GM21390 (cell line): ENCODE data around the gene FRMD1.

Experiments used
- ATAC-seq: cut with Tn5 transposase; IDR thresholded peaks from one replicate; pipeline ENCODE4 v1.9.1; 2021; ENCODE audit not compliant: unreplicated experiment

Gene FRMD1

GRCh38 chr6:168111911-168112310, 32.9 kb upstream of the FRMD1 start:
- no peak for ATAC-seq

- ATAC-seq, result no peak
These were observed 31.4 kb upstream of the FRMD1 start for GRCh38 chr6:168110437-168110836.

GRCh38 chr6:168109171-168109570, 30.2 kb upstream of the FRMD1 start:
- ATAC-seq, result no peak

- ATAC-seq, result no peak
These were observed 28.4 kb upstream of the FRMD1 start for GRCh38 chr6:168107191-168107983.

GRCh38 chr6:168106633-168107005, 27.6 kb upstream of the FRMD1 start:
- ATAC-seq, result no peak

- no peak for ATAC-seq
These were observed 27.0 kb upstream of the FRMD1 start for GRCh38 chr6:168105813-168106632.

- no peak for ATAC-seq
These were observed 25.6 kb upstream of the FRMD1 start for GRCh38 chr6:168104636-168105035.

GRCh38 chr6:168103050-168103830, 24.2 kb upstream of the FRMD1 start:
- ATAC-seq, result no peak

GRCh38 chr6:168102315-168102985, 23.4 kb upstream of the FRMD1 start:
- no peak for ATAC-seq

- no peak for ATAC-seq
These were observed 22.7 kb upstream of the FRMD1 start for GRCh38 chr6:168101590-168102314.

GRCh38 chr6:168100803-168101589, 22.0 kb upstream of the FRMD1 start:
- no peak for ATAC-seq

GRCh38 chr6:168100011-168100802, 21.2 kb upstream of the FRMD1 start:
- ATAC-seq, result no peak

GRCh38 chr6:168099201-168100010, 20.4 kb upstream of the FRMD1 start:
- no peak for ATAC-seq

- ATAC-seq, result no peak
These were observed 19.4 kb upstream of the FRMD1 start for GRCh38 chr6:168098431-168098861.

- no peak for ATAC-seq
These were observed 18.8 kb upstream of the FRMD1 start for GRCh38 chr6:168097621-168098430.

GRCh38 chr6:168097221-168097620, 18.2 kb upstream of the FRMD1 start:
- no peak for ATAC-seq

- no peak for ATAC-seq
These were observed 17.3 kb upstream of the FRMD1 start for GRCh38 chr6:168096271-168096764.
